ENCODE results near the gene PLXDC1.

Gene PLXDC1

GRCh38 chr17:39014044-39014794 is 137.2 kb downstream of the PLXDC1 start:
- no peak for DNase-seq (ENCODE audit: low read depth)
